ENCODE results near the gene JADE2. TPM values are rescaled to one million over a fixed set of nuclear protein-coding genes. Genes with fewer than 3 reads are reported as not detected.

JADE2 gene
- total RNA-seq, 2 experiments from 2014 or later: 32.3 to 67.0 TPM

- POLR2A ChIA-PET: no interaction called here
- H3K36me3 ChIP-seq (ENCODE audit: insufficient read depth, low read length): peaks cover 96% of the 10 kb centered on the region
- no peak overlapping the region for H2AFZ ChIP-seq (ENCODE audit: low read length)
- H4K20me1 ChIP-seq (ENCODE audit: insufficient read depth, low read length): no peaks in the 10 kb centered on the region
- DNase-seq (ENCODE audit: low spot score): no peak
- no TSS peak for BruUV-seq (replicated peaks)
- H3K9me3 ChIP-seq (ENCODE audit: low read length): no peaks in the 10 kb centered on the region
- H3K4me1 ChIP-seq (ENCODE audit: insufficient read depth, low read length, poor library complexity, severe bottlenecking): no peaks in the 10 kb centered on the region
- no peaks in the 10 kb centered on the region for H3K79me2 ChIP-seq (ENCODE audit: insufficient read depth, low read depth, low read length)
- no peak overlapping the region for H3K27ac ChIP-seq (ENCODE audit: low read depth, low read length, poor library complexity, severe bottlenecking)
- H3K4me2 ChIP-seq (ENCODE audit: low read length): no peak overlapping the region
- H3K9me2 ChIP-seq (ENCODE audit: insufficient read depth, low read length): no peaks in the 10 kb centered on the region
- intact Hi-C loops (cut with micrococcal nuclease; ENCODE audit: unreplicated experiment): no loop called here
- CTCF ChIA-PET (ENCODE audit: unreplicated experiment): no interaction called here
- H3K4me3 ChIP-seq (ENCODE audit: low read depth, low read length, poor library complexity, severe bottlenecking): no peak overlapping the region
- TF ChIP-seq, protein P1, sequence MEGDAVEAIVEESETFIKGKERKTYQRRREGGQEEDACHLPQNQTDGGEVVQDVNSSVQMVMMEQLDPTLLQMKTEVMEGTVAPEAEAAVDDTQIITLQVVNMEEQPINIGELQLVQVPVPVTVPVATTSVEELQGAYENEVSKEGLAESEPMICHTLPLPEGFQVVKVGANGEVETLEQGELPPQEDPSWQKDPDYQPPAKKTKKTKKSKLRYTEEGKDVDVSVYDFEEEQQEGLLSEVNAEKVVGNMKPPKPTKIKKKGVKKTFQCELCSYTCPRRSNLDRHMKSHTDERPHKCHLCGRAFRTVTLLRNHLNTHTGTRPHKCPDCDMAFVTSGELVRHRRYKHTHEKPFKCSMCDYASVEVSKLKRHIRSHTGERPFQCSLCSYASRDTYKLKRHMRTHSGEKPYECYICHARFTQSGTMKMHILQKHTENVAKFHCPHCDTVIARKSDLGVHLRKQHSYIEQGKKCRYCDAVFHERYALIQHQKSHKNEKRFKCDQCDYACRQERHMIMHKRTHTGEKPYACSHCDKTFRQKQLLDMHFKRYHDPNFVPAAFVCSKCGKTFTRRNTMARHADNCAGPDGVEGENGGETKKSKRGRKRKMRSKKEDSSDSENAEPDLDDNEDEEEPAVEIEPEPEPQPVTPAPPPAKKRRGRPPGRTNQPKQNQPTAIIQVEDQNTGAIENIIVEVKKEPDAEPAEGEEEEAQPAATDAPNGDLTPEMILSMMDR (conservative IDR thresholded peaks at IDR 0.05; ENCODE audit: low read length): no peak
- TF ChIP-seq EZH2phosphoT487 (IDR thresholded peaks at IDR 0.05; ENCODE audit: borderline replicate concordance, low read depth, low read length): no peak
These were observed 37.8 kb downstream of the JADE2 start for GRCh38 chr5:134563221-134563620.

DNA sequence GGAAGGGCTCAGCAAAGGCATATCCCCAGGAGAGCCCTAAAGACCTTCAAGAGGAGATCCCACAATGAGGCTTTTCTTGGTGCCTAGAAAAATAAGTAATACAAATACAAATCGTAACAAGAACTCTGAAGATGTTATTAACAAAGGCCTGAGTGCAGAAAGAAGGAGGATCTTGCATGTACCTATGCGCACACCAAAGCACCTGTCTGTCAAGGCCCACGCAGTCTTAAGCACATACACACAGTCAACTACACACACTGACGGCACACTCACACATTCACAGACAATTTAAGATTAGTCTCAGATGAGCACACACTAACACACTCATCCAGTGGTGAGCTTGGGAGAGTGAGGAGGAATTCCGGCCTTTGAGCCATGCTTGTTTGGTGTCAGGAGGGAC lies 38.5 kb downstream of the JADE2 start:
- no TSS peak for BruUV-seq (replicated peaks)
- POLR2A ChIA-PET: no interaction called here

DNA sequence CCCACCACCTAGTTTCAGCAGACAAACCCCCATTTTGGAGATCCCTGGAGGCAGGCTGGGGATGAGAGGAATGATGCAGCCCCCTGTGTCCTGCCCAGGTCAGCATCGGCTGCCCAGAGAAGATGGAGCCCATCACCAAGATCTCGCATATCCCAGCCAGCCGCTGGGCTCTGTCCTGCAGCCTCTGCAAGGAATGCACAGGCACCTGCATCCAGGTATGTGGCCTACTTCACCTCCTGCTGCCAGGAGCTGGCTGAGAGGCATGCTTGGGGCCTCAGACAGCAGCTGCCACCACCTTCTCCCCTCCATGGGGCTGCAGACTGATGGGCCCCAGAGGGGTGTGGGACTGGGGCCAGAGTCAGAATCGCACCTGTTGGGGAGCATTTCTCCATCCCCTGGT lies 38.9 kb downstream of the JADE2 start:
- Histone ChIP-seq H3K4me1 (ENCODE audit: insufficient read depth, low read length, poor library complexity, severe bottlenecking) (no peaks in the 10 kb centered on the region), H4K20me1 (ENCODE audit: insufficient read depth, low read length) (no peaks in the 10 kb centered on the region), H3K27ac (ENCODE audit: low read depth, low read length, poor library complexity, severe bottlenecking) (no peak overlapping the region), H3K4me3 (ENCODE audit: low read depth, low read length, poor library complexity, severe bottlenecking) (no peak overlapping the region), H2AFZ (ENCODE audit: low read length) (no peak overlapping the region), H3K9me3 (ENCODE audit: low read length) (no peaks in the 10 kb centered on the region), H3K36me3 (ENCODE audit: insufficient read depth, low read length) (peaks cover 97% of the 10 kb centered on the region), H3K9me2 (ENCODE audit: insufficient read depth, low read length) (no peaks in the 10 kb centered on the region), H3K79me2 (ENCODE audit: insufficient read depth, low read depth, low read length) (no peaks in the 10 kb centered on the region), H3K4me2 (ENCODE audit: low read length) (no peak overlapping the region)
- no TSS peak for BruUV-seq (replicated peaks)
- TF ChIP-seq, protein P1 (conservative IDR thresholded peaks at IDR 0.05; ENCODE audit: low read length): no peak
- no peak for DNase-seq (ENCODE audit: low spot score)
- ChIA-PET CTCF (ENCODE audit: unreplicated experiment) (no interaction called here), POLR2A (no interaction called here)
- intact Hi-C loops (cut with micrococcal nuclease; ENCODE audit: unreplicated experiment): no loop called here

More for the DNA sequence above, 38.5 kb downstream of the JADE2 start:
- H3K9me3 ChIP-seq (ENCODE audit: low read length): no peaks in the 10 kb centered on the region
- no peak overlapping the region for H3K4me3 ChIP-seq (ENCODE audit: low read depth, low read length, poor library complexity, severe bottlenecking)
- H3K4me2 ChIP-seq (ENCODE audit: low read length): no peak overlapping the region
- no peaks in the 10 kb centered on the region for H4K20me1 ChIP-seq (ENCODE audit: insufficient read depth, low read length)
- H3K4me1 ChIP-seq (ENCODE audit: insufficient read depth, low read length, poor library complexity, severe bottlenecking): no peaks in the 10 kb centered on the region
- TF ChIP-seq, protein P1 (conservative IDR thresholded peaks at IDR 0.05; ENCODE audit: low read length): no peak
- TF ChIP-seq EZH2phosphoT487 (IDR thresholded peaks at IDR 0.05; ENCODE audit: borderline replicate concordance, low read depth, low read length): no peak
- H3K27ac ChIP-seq (ENCODE audit: low read depth, low read length, poor library complexity, severe bottlenecking): no peak overlapping the region
- no peaks in the 10 kb centered on the region for H3K79me2 ChIP-seq (ENCODE audit: insufficient read depth, low read depth, low read length)
- CTCF ChIA-PET (ENCODE audit: unreplicated experiment): no interaction called here
- H3K9me2 ChIP-seq (ENCODE audit: insufficient read depth, low read length): no peaks in the 10 kb centered on the region
- no peak for DNase-seq (ENCODE audit: low spot score)
- H2AFZ ChIP-seq (ENCODE audit: low read length): no peak overlapping the region
- intact Hi-C loops (cut with micrococcal nuclease; ENCODE audit: unreplicated experiment): no loop called here
- H3K36me3 ChIP-seq (ENCODE audit: insufficient read depth, low read length): peaks cover 97% of the 10 kb centered on the region

Measured in OCI-LY7 (cell line).